CD14-positive monocyte (primary cell): ENCODE results near the gene USP46. TPM values are rescaled to one million over a fixed set of nuclear protein-coding genes. Genes with fewer than 3 reads are reported as not detected.
A peak's percentile ranks its signal among the peaks of the same experiment; 100 is the strongest.

Source experiments
- DNase-seq, 3 donors: peaks; one replicate each; pipeline ENCODE4 v3.0.0-alpha.2; 2011 to 2022
- H2AFZ ChIP-seq: 2 replicates; pipeline ENCODE4 v1.6.0; 2012; ENCODE audit warnings: mild to moderate bottlenecking, low read depth, low read length, inconsistent platforms; ENCODE audit not compliant: insufficient read depth, poor library complexity, severe bottlenecking
- H3K27ac ChIP-seq, 2 donors: 1 replicate in 1 of 2; 2 replicates in 1 of 2; pipeline ENCODE4 v1.5.1; 2012 to 2013; ENCODE audit warnings: low read length in 2 of 2, control low read depth in 1 of 2, inconsistent platforms in 1 of 2, low read depth in 1 of 2, mild to moderate bottlenecking in 1 of 2
- H3K27me3 ChIP-seq, 2 donors: one replicate each; pipeline versions ENCODE4 v1.6.0 to v1.6.1; 2011 to 2013; ENCODE audit warnings: low read length in 2 of 2; ENCODE audit not compliant: control insufficient read depth in 2 of 2, insufficient read depth in 2 of 2
- H3K36me3 ChIP-seq, 2 donors: replicated peaks in 1 of 2; 1 replicate in 1 of 2; 2 replicates in 1 of 2; pipeline versions ENCODE4 v1.5.1 to v1.6.1; 2012 to 2013; ENCODE audit warnings: low read length in 2 of 2, control low read depth in 1 of 2, inconsistent platforms in 1 of 2, mild to moderate bottlenecking in 1 of 2; ENCODE audit not compliant: insufficient read depth in 2 of 2, control insufficient read depth in 1 of 2
- H3K4me1 ChIP-seq, 2 donors: 1 replicate in 1 of 2; 2 replicates in 1 of 2; pipeline versions ENCODE4 v1.5.1 to v1.6.1; 2012 to 2013; ENCODE audit warnings: low read length in 2 of 2, control low read depth in 1 of 2, inconsistent platforms in 1 of 2, mild to moderate bottlenecking in 1 of 2, moderate library complexity in 1 of 2; ENCODE audit not compliant: insufficient read depth in 2 of 2, control insufficient read depth in 1 of 2
- H3K4me2 ChIP-seq: replicated peaks from 2 replicates; pipeline ENCODE3; 2012; ENCODE audit warnings: low read length, moderate library complexity, mild to moderate bottlenecking; ENCODE audit not compliant: poor library complexity, severe bottlenecking; ENCODE audit errors: extremely low read depth
- H3K4me3 ChIP-seq, 3 experiments: fragments of 200-600 bp in 1 of 3; sonication (generic) in 1 of 3; replicated peaks in 1 of 3; 1 replicate in 2 of 3; 2 replicates in 1 of 3; pipeline ENCODE4 v1.5.1; 2011 to 2013; ENCODE audit warnings: low read length in 3 of 3, mild to moderate bottlenecking in 3 of 3, control low read depth in 2 of 3, low read depth in 2 of 3, inconsistent platforms in 1 of 3, moderate library complexity in 1 of 3
- H3K79me2 ChIP-seq: 2 replicates; pipeline ENCODE4 v1.6.0; 2012; ENCODE audit warnings: mild to moderate bottlenecking, control low read depth, inconsistent platforms, low read length, moderate library complexity; ENCODE audit not compliant: insufficient read depth
- H3K9ac ChIP-seq: 2 replicates; pipeline ENCODE4 v1.6.0; 2017; ENCODE audit warnings: low read length, mild to moderate bottlenecking; ENCODE audit not compliant: insufficient read depth, poor library complexity, severe bottlenecking
- H3K9me3 ChIP-seq, 2 donors: replicated peaks in 1 of 2; 1 replicate in 1 of 2; 2 replicates in 1 of 2; pipeline versions ENCODE4 v1.5.1 to v1.6.1; 2012 to 2013; ENCODE audit warnings: low read length in 2 of 2, control low read depth in 1 of 2; ENCODE audit not compliant: control insufficient read depth in 1 of 2, insufficient read depth in 1 of 2
- H4K20me1 ChIP-seq: 2 replicates; pipeline ENCODE4 v1.6.0; 2012; ENCODE audit warnings: mild to moderate bottlenecking, low read length, control low read depth, moderate library complexity; ENCODE audit not compliant: insufficient read depth
- H3K27ac Mint-ChIP-seq, 7 donors: one replicate each; pipeline ENCODE4 v1.8.0; 2020; ENCODE audit warnings: mild to moderate bottlenecking in 7 of 7, mixed read lengths in 7 of 7, moderate library complexity in 6 of 7, inconsistent platforms in 2 of 7
- H3K27me3 Mint-ChIP-seq, 3 donors: one replicate each; pipeline ENCODE4 v1.8.0; 2021 to 2022; ENCODE audit warnings: low read depth in 3 of 3, mild to moderate bottlenecking in 3 of 3, mixed read lengths in 3 of 3, moderate library complexity in 3 of 3, inconsistent platforms in 1 of 3
- H3K36me3 Mint-ChIP-seq, 2 donors: one replicate each; pipeline ENCODE4 v1.8.0; 2020; ENCODE audit warnings: mixed read lengths in 2 of 2, inconsistent platforms in 1 of 2, mild to moderate bottlenecking in 1 of 2
- H3K4me1 Mint-ChIP-seq: one replicate; pipeline ENCODE4 v1.8.0; 2020; ENCODE audit warnings: mild to moderate bottlenecking, mixed read lengths
- H3K4me3 Mint-ChIP-seq, 2 donors: one replicate each; pipeline ENCODE4 v1.8.0; 2020; ENCODE audit warnings: mild to moderate bottlenecking in 2 of 2, mixed read lengths in 2 of 2, moderate library complexity in 1 of 2
- H3K9me3 Mint-ChIP-seq, 7 donors: one replicate each; pipeline ENCODE4 v1.8.0; 2020 to 2022; ENCODE audit warnings: mixed read lengths in 7 of 7, mild to moderate bottlenecking in 6 of 7, moderate library complexity in 6 of 7, inconsistent platforms in 2 of 7
- CTCF ChIP-seq: fragments of 200-600 bp; IDR thresholded peaks from one replicate; pipeline ENCODE4 v1.8.0; 2022; ENCODE audit warnings: antibody characterized with exemption, mild to moderate bottlenecking
- WGBS: methylation state at CpG from one replicate; pipeline ENCODE4 v1.1.5; 2013; ENCODE audit warnings: missing lambda C conversion rate; ENCODE audit not compliant: insufficient coverage; 5-methylcytosine and 5-hydroxymethylcytosine counted together
- intact Hi-C, 2 donors: fragments of 100-400 bp; cut with micrococcal nuclease; formaldehyde crosslinking; loops; one replicate each; pipeline versions ENCODE4 v1.15.0 to v1.15.1; 2023
- polyA plus RNA-seq, 3 donors: library from polyadenylated mRNA; depleted of rRNA in 1 of 3; unstranded in 2 of 3; stranded (reverse) in 1 of 3; fragments of 300-500 nt in 2 of 3; fragments of >200 nt in 1 of 3; fragmentation: Illumina TruSeq in 2 of 3; gene quantifications; 1 replicate in 2 of 3; 2 replicates in 1 of 3; pipeline ENCODE4 v1.2.3, GENCODE V29; 2012 to 2021

USP46 gene
- polyA plus RNA-seq, 3 donors = 2.3 to 3.9 (median 2.7) TPM

GRCh38 chr4:52612341-52612740, 46.8 kb downstream of the USP46 start:
- peaks cover 27 to 28% of the 10 kb centered on the region in 2 donors for H3K36me3 Mint-ChIP-seq
- H3K9me3 Mint-ChIP-seq = peaks cover 0 to 9% (median 5%) of the 10 kb centered on the region in 7 donors

GRCh38 chr4:52611030-52611555, 48.0 kb downstream of the USP46 start:
- H3K4me2 ChIP-seq = no peak overlapping the region
- no peak overlapping the region for H3K27ac ChIP-seq
- no peak overlapping the region for H3K4me3 ChIP-seq
- peaks cover 0 to 9% (median 5%) of the 10 kb centered on the region in 7 donors for H3K9me3 Mint-ChIP-seq
- no peak for TF ChIP-seq CTCF
- DNase-seq = no peak
- H3K4me3 Mint-ChIP-seq = no peak overlapping the region
- H4K20me1 ChIP-seq = no peaks in the 10 kb centered on the region
- H3K9me3 ChIP-seq = peaks cover 0 to 5% of the 10 kb centered on the region in 2 donors
- intact Hi-C loops = no loop called here
- 95% methylated on average over 6 of the region's 6 CpGs for WGBS
- no peaks in the 10 kb centered on the region for H3K4me1 Mint-ChIP-seq
- H3K36me3 Mint-ChIP-seq = peaks cover 33 to 36% of the 10 kb centered on the region in 2 donors
- no peaks in the 10 kb centered on the region for H3K79me2 ChIP-seq
- H3K36me3 ChIP-seq = peaks cover 5 to 25% of the 10 kb centered on the region in 2 donors
- H3K27me3 Mint-ChIP-seq = no peaks in the 10 kb centered on the region
- peak overlapping the region in 1 of 7 donors; percentile 10 for H3K27ac Mint-ChIP-seq
- no peaks in the 10 kb centered on the region for H3K27me3 ChIP-seq
- no peak overlapping the region for H2AFZ ChIP-seq
- no peaks in the 10 kb centered on the region for H3K4me1 ChIP-seq
- no peak overlapping the region for H3K9ac ChIP-seq

More at GRCh38 chr4:52612341-52612740, 46.8 kb downstream of the USP46 start:
- H3K27ac ChIP-seq = no peak overlapping the region
- Mint-ChIP-seq H3K27ac (no peak overlapping the region), H3K27me3 (no peaks in the 10 kb centered on the region), H3K4me1 (peaks cover 2% of the 10 kb centered on the region), H3K4me3 (no peak overlapping the region)
- WGBS = no CpG with 5 or more reads among the region's 1 CpG
- H3K79me2 ChIP-seq = no peaks in the 10 kb centered on the region
- peaks cover 0 to 5% of the 10 kb centered on the region in 2 donors for H3K9me3 ChIP-seq
- no peak overlapping the region for H3K4me3 ChIP-seq
- H3K4me1 ChIP-seq = no peaks in the 10 kb centered on the region
- intact Hi-C loops = no loop called here
- H4K20me1 ChIP-seq = no peaks in the 10 kb centered on the region
- no peak overlapping the region for H3K4me2 ChIP-seq
- no peak overlapping the region for H2AFZ ChIP-seq
- no peaks in the 10 kb centered on the region for H3K27me3 ChIP-seq
- no peak overlapping the region for H3K9ac ChIP-seq
- no peak for DNase-seq
- peaks cover 5 to 21% of the 10 kb centered on the region in 2 donors for H3K36me3 ChIP-seq
- TF ChIP-seq CTCF = no peak
